T1000 (cell line): ENCODE data around the gene PPARD.
A peak's percentile ranks its signal among the peaks of the same experiment; 100 is the strongest.
"Not testable (repeated sequence)": the region's sequence is repeated elsewhere in the genome, so short reads cannot be mapped to it uniquely, and the experiment has no call there.

Experiments used
- DNase-seq: peaks from one replicate; lab custom pipeline; 2025; ENCODE audit warnings: mixed read lengths; lab: John Stamatoyannopoulos, UW

The PPARD gene

GRCh38 chr6:35381132-35381531 is 38.8 kb downstream of the PPARD start:
- DNase-seq: no peak

GRCh38 chr6:35382015-35382414 is 39.7 kb downstream of the PPARD start:
- DNase-seq: no peak

- no peak for DNase-seq
These were observed 43.3 kb downstream of the PPARD start for GRCh38 chr6:35385457-35386202.

GRCh38 chr6:35386989-35387388 is 44.6 kb downstream of the PPARD start:
- no peak for DNase-seq

- no peak for DNase-seq
These were observed 45.7 kb downstream of the PPARD start for GRCh38 chr6:35388030-35388429.

GRCh38 chr6:35388772-35389352 is 46.5 kb downstream of the PPARD start:
- no peak for DNase-seq

GRCh38 chr6:35389386-35389785 is 47.0 kb downstream of the PPARD start:
- not testable (repeated sequence) for DNase-seq

- peak; percentile 29 for DNase-seq
These were observed 49.0 kb downstream of the PPARD start for GRCh38 chr6:35391240-35391968.

GRCh38 chr6:35392111-35392702 is 49.8 kb downstream of the PPARD start:
- no peak for DNase-seq

GRCh38 chr6:35392773-35393672 is 50.7 kb downstream of the PPARD start:
- no peak for DNase-seq

- peak; percentile 36 for DNase-seq
These were observed 54.6 kb downstream of the PPARD start for GRCh38 chr6:35396991-35397390.

- no peak for DNase-seq
These were observed 55.6 kb downstream of the PPARD start for GRCh38 chr6:35397806-35398418.

- no peak for DNase-seq
These were observed 56.2 kb downstream of the PPARD start for GRCh38 chr6:35398526-35398925.

GRCh38 chr6:35400111-35400510 is 57.8 kb downstream of the PPARD start:
- DNase-seq: no peak

- DNase-seq: no peak
These were observed 58.5 kb downstream of the PPARD start for GRCh38 chr6:35400901-35401311.

GRCh38 chr6:35401514-35401913 is 59.2 kb downstream of the PPARD start:
- DNase-seq: no peak

GRCh38 chr6:35402136-35402855 is 59.9 kb downstream of the PPARD start:
- DNase-seq: no peak

- no peak for DNase-seq
These were observed 60.5 kb downstream of the PPARD start for GRCh38 chr6:35402856-35403191.

- no peak for DNase-seq
These were observed 61.4 kb downstream of the PPARD start for GRCh38 chr6:35403544-35404442.
